IMR-90 (cell line): ENCODE data around the gene JADE2.

ENCODE experiments used
- BHLHE40 ChIP-seq: fragments of 150-350 bp; IDR thresholded peaks from 2 replicates; pipeline ENCODE4 v1.6.1; 2016; ENCODE audit warnings: mild to moderate bottlenecking, low read depth, low read length
- CEBPB ChIP-seq: IDR thresholded peaks from 2 replicates; pipeline ENCODE4 v1.6.1; 2012; ENCODE audit warnings: low read depth, low read length, improper control_type of control experiment
- MAFK ChIP-seq: IDR thresholded peaks from 2 replicates; pipeline ENCODE4 v1.6.1; 2012; ENCODE audit warnings: low read depth, low read length, improper control_type of control experiment
- MAZ ChIP-seq: IDR thresholded peaks from 2 replicates; pipeline ENCODE4 v1.6.1; 2012; ENCODE audit warnings: low read depth, mild to moderate bottlenecking, low read length, improper control_type of control experiment, moderate library complexity, borderline replicate concordance
- MXI1 ChIP-seq: IDR thresholded peaks from 2 replicates; pipeline ENCODE4 v1.6.1; 2012; ENCODE audit warnings: low read depth, mild to moderate bottlenecking, low read length, moderate library complexity, borderline replicate concordance
- NFE2L2 ChIP-seq: fragments of 150-350 bp; IDR thresholded peaks from 2 replicates; pipeline ENCODE4 v1.6.1; 2016; ENCODE audit warnings: low read depth, mild to moderate bottlenecking, low read length
- POLR2A ChIP-seq: IDR thresholded peaks from 2 replicates; pipeline ENCODE4 v1.6.1; 2012; ENCODE audit warnings: mild to moderate bottlenecking, low read depth, low read length
- RAD21 ChIP-seq: IDR thresholded peaks from 2 replicates; pipeline ENCODE4 v1.6.1; 2012; ENCODE audit warnings: low read length, improper control_type of control experiment
- RCOR1 ChIP-seq: IDR thresholded peaks from 2 replicates; pipeline ENCODE4 v1.6.1; 2012; ENCODE audit warnings: mild to moderate bottlenecking, low read length, improper control_type of control experiment; ENCODE audit not compliant: insufficient replicate concordance
- RFX5 ChIP-seq: IDR thresholded peaks from 2 replicates; pipeline ENCODE4 v1.8.0; 2012; ENCODE audit warnings: low read depth, mild to moderate bottlenecking, low read length, moderate library complexity
- SMC3 ChIP-seq: fragments of 150-350 bp; IDR thresholded peaks from 2 replicates; pipeline ENCODE4 v1.6.1; 2016; ENCODE audit warnings: low read depth, mild to moderate bottlenecking, antibody characterized with exemption, low read length, moderate library complexity
- USF2 ChIP-seq: fragments of 150-350 bp; IDR thresholded peaks from 2 replicates; pipeline ENCODE4 v1.6.1; 2017; ENCODE audit warnings: mild to moderate bottlenecking, antibody characterized with exemption, low read length, low read depth
- TF ChIP-seq, protein P1 (sequence below): conservative IDR thresholded peaks from 2 replicates; pipeline ENCODE4 v1.5.1; 2012; ENCODE audit warnings: mild to moderate bottlenecking, low read depth, low read length, improper control_type of control experiment
- TF ChIP-seq, protein P2 (sequence below): fragments of 150-350 bp; IDR thresholded peaks from 2 replicates; pipeline ENCODE4 v1.6.1; 2016; ENCODE audit warnings: low read depth, mild to moderate bottlenecking, low read length, moderate library complexity, borderline replicate concordance

DNA sequence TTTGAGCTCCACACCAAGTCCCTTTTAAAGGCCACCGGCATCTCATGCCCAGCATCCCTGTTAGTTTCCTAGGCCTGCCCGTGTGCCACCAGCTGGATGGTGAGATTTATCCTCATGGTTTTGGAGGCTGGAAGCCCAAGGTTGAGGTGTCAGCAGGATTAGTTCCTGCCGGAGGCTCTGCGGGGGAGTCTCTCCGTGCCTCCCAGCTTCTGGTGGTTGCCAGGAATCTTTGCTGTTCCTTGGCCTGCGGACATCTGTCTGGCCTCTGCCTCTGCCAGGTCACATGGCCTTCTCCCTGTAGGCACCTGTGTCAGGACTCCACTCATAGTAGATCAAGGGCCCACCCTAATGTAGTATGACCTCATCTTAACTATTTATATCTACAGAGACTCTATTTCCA, 45.4 kb downstream of the JADE2 start:
- TF ChIP-seq, protein P1, sequence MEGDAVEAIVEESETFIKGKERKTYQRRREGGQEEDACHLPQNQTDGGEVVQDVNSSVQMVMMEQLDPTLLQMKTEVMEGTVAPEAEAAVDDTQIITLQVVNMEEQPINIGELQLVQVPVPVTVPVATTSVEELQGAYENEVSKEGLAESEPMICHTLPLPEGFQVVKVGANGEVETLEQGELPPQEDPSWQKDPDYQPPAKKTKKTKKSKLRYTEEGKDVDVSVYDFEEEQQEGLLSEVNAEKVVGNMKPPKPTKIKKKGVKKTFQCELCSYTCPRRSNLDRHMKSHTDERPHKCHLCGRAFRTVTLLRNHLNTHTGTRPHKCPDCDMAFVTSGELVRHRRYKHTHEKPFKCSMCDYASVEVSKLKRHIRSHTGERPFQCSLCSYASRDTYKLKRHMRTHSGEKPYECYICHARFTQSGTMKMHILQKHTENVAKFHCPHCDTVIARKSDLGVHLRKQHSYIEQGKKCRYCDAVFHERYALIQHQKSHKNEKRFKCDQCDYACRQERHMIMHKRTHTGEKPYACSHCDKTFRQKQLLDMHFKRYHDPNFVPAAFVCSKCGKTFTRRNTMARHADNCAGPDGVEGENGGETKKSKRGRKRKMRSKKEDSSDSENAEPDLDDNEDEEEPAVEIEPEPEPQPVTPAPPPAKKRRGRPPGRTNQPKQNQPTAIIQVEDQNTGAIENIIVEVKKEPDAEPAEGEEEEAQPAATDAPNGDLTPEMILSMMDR, result no peak
- TF ChIP-seq, protein P2, sequence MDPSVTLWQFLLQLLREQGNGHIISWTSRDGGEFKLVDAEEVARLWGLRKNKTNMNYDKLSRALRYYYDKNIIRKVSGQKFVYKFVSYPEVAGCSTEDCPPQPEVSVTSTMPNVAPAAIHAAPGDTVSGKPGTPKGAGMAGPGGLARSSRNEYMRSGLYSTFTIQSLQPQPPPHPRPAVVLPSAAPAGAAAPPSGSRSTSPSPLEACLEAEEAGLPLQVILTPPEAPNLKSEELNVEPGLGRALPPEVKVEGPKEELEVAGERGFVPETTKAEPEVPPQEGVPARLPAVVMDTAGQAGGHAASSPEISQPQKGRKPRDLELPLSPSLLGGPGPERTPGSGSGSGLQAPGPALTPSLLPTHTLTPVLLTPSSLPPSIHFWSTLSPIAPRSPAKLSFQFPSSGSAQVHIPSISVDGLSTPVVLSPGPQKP, result no peak
- TF ChIP-seq POLR2A (no peak), MAFK (no peak), SMC3 (no peak), RFX5 (no peak), MAZ (no peak), CEBPB (no peak), RAD21 (no peak), USF2 (no peak), BHLHE40 (no peak), MXI1 (no peak), RCOR1 (no peak), NFE2L2 (no peak)
